Measurements from ENCODE around the gene OLA1.

OLA1 gene

GRCh38 chr2:174070281-174070680 lies 178.1 kb downstream of the OLA1 start:
- no peak overlapping the region for H3K27ac Mint-ChIP-seq
- ATAC-seq (ENCODE audit: low read depth) = no peak
- H3K36me3 Mint-ChIP-seq = peaks cover 6% of the 10 kb centered on the region
- peaks cover 4% of the 10 kb centered on the region for H3K27me3 Mint-ChIP-seq
- H3K4me1 Mint-ChIP-seq = no peaks in the 10 kb centered on the region
- no peaks in the 10 kb centered on the region for H3K9me3 Mint-ChIP-seq
- DNase-seq (ENCODE audit: low spot score in 2 of 2) = no peak
- no peak overlapping the region for H3K4me3 Mint-ChIP-seq

GRCh38 chr2:174067815-174068214 lies 180.5 kb downstream of the OLA1 start:
- H3K4me3 Mint-ChIP-seq = no peak overlapping the region
- peaks cover 9% of the 10 kb centered on the region for H3K27me3 Mint-ChIP-seq
- DNase-seq (ENCODE audit: low spot score in 2 of 2) (no peak), ATAC-seq (ENCODE audit: low read depth) (no peak)
- H3K4me1 Mint-ChIP-seq = no peaks in the 10 kb centered on the region
- no peaks in the 10 kb centered on the region for H3K9me3 Mint-ChIP-seq
- no peaks in the 10 kb centered on the region for H3K36me3 Mint-ChIP-seq
- no peak overlapping the region for H3K27ac Mint-ChIP-seq

DNA sequence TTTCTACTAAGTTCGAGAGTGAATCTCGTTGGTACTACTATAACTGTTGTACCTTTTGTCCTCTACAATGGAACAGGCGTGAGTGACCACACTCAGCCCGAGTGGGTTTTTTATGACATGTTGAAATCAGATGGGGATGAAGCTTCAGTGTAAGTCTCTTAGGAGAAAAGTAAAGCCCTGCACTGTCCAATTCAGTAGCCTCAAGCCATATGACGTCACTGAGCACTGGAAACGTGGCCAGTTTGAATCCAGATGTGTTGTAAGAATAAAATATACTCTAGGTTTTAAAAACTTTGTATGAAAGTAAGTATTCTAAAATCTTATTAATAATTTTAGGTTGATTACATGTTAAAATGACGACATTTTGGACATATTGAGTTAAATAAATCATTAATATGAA lies 181.5 kb downstream of the OLA1 start:
- no peak overlapping the region for H3K27ac Mint-ChIP-seq
- no peaks in the 10 kb centered on the region for H3K36me3 Mint-ChIP-seq
- ATAC-seq (ENCODE audit: low read depth) (no peak), DNase-seq (ENCODE audit: low spot score in 2 of 2) (no peak)
- H3K4me1 Mint-ChIP-seq = no peaks in the 10 kb centered on the region
- H3K27me3 Mint-ChIP-seq = peaks cover 10% of the 10 kb centered on the region
- no peak overlapping the region for H3K4me3 Mint-ChIP-seq
- H3K9me3 Mint-ChIP-seq = no peaks in the 10 kb centered on the region

DNA sequence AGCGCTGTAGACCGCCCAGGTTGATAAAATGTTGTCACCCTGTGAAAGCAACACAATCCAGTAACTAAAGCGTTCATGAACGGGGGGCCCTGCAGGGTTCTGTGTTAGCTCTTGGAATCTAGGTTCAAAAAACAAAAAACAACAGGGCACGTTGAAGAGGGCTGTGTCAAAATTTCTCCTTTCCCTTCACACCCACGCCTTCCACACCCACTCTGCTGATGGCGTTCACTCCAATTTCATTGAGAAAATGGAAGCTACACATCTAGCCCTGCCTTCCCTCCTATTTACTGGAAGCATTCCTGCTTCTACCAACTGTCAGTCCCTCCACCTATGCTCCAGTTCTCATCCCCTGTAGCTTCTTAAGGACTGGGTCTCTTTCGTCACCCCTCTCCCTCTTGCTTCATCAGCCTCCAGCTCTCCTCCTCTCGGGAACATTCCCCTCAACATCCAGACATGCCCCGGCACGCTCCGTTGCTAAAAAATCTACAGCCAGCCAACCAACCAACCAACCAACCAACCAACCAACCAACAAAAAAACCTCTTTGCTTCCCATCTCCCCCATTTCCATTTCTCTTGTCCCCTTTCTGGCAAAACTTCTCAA lies 184.7 kb downstream of the OLA1 start:
- DNase-seq (ENCODE audit: low spot score in 2 of 2) (no peak), ATAC-seq (ENCODE audit: low read depth) (no peak)
- peaks cover 5% of the 10 kb centered on the region for H3K36me3 Mint-ChIP-seq
- peaks cover 9% of the 10 kb centered on the region for H3K4me1 Mint-ChIP-seq
- no peak overlapping the region for H3K27ac Mint-ChIP-seq
- H3K4me3 Mint-ChIP-seq = no peak overlapping the region
- peaks cover 12% of the 10 kb centered on the region for H3K27me3 Mint-ChIP-seq
- H3K9me3 Mint-ChIP-seq = peaks cover 4% of the 10 kb centered on the region

GRCh38 chr2:174062934-174063333 lies 185.4 kb downstream of the OLA1 start:
- no peak overlapping the region for H3K4me3 Mint-ChIP-seq
- peaks cover 6% of the 10 kb centered on the region for H3K9me3 Mint-ChIP-seq
- H3K36me3 Mint-ChIP-seq = peaks cover 5% of the 10 kb centered on the region
- no peak for DNase-seq (ENCODE audit: low spot score in 2 of 2)
- H3K4me1 Mint-ChIP-seq = peaks cover 9% of the 10 kb centered on the region
- H3K27me3 Mint-ChIP-seq = peaks cover 12% of the 10 kb centered on the region
- no peak overlapping the region for H3K27ac Mint-ChIP-seq
- ATAC-seq (ENCODE audit: low read depth) = no peak

- Mint-ChIP-seq H3K4me1 (peaks cover 9% of the 10 kb centered on the region), H3K9me3 (peaks cover 9% of the 10 kb centered on the region), H3K4me3 (no peak overlapping the region), H3K27me3 (peaks cover 10% of the 10 kb centered on the region), H3K27ac (no peak overlapping the region), H3K36me3 (peaks cover 7% of the 10 kb centered on the region)
- ATAC-seq (ENCODE audit: low read depth) (no peak), DNase-seq (ENCODE audit: low spot score in 2 of 2) (no peak)
These were observed 188.5 kb downstream of the OLA1 start for GRCh38 chr2:174059884-174060244.

- Mint-ChIP-seq H3K4me3 (no peak overlapping the region), H3K36me3 (peaks cover 7% of the 10 kb centered on the region)
- peak; percentile 21 for ATAC-seq (ENCODE audit: low read depth)
These were observed 189.0 kb downstream of the OLA1 start for GRCh38 chr2:174059178-174059883.

GRCh38 chr2:174058456-174058855 lies 189.9 kb downstream of the OLA1 start:
- DNase-seq (ENCODE audit: low spot score in 2 of 2) (no peak), ATAC-seq (ENCODE audit: low read depth) (no peak)
- Mint-ChIP-seq H3K4me1 (peaks cover 9% of the 10 kb centered on the region), H3K9me3 (peaks cover 9% of the 10 kb centered on the region), H3K4me3 (no peak overlapping the region), H3K27ac (no peak overlapping the region), H3K27me3 (peaks cover 7% of the 10 kb centered on the region), H3K36me3 (peaks cover 9% of the 10 kb centered on the region)

More at GRCh38 chr2:174059178-174059883, 189.0 kb downstream of the OLA1 start:
- H3K9me3 Mint-ChIP-seq = peaks cover 9% of the 10 kb centered on the region
- H3K27ac Mint-ChIP-seq = no peak overlapping the region
- no peak for DNase-seq (ENCODE audit: low spot score in 2 of 2)
- H3K4me1 Mint-ChIP-seq = peaks cover 9% of the 10 kb centered on the region
- H3K27me3 Mint-ChIP-seq = peaks cover 10% of the 10 kb centered on the region

GRCh38 chr2:174058026-174058425 lies 190.3 kb downstream of the OLA1 start:
- peaks cover 9% of the 10 kb centered on the region for H3K36me3 Mint-ChIP-seq
- H3K4me3 Mint-ChIP-seq = no peak overlapping the region
- H3K9me3 Mint-ChIP-seq = peaks cover 9% of the 10 kb centered on the region
- H3K27me3 Mint-ChIP-seq = peaks cover 7% of the 10 kb centered on the region
- no peak overlapping the region for H3K27ac Mint-ChIP-seq
- DNase-seq (ENCODE audit: low spot score in 2 of 2) = no peak
- no peak for ATAC-seq (ENCODE audit: low read depth)
- peaks cover 9% of the 10 kb centered on the region for H3K4me1 Mint-ChIP-seq

- no peak for DNase-seq (ENCODE audit: low spot score in 2 of 2)
- Mint-ChIP-seq H3K4me1 (peaks cover 7% of the 10 kb centered on the region), H3K36me3 (peaks cover 9% of the 10 kb centered on the region), H3K9me3 (peaks cover 9% of the 10 kb centered on the region), H3K4me3 (no peak overlapping the region), H3K27ac (no peak overlapping the region), H3K27me3 (peaks cover 6% of the 10 kb centered on the region)
- ATAC-seq (ENCODE audit: low read depth) = no peak
These were observed 193.4 kb downstream of the OLA1 start for GRCh38 chr2:174054926-174055325.

DNA sequence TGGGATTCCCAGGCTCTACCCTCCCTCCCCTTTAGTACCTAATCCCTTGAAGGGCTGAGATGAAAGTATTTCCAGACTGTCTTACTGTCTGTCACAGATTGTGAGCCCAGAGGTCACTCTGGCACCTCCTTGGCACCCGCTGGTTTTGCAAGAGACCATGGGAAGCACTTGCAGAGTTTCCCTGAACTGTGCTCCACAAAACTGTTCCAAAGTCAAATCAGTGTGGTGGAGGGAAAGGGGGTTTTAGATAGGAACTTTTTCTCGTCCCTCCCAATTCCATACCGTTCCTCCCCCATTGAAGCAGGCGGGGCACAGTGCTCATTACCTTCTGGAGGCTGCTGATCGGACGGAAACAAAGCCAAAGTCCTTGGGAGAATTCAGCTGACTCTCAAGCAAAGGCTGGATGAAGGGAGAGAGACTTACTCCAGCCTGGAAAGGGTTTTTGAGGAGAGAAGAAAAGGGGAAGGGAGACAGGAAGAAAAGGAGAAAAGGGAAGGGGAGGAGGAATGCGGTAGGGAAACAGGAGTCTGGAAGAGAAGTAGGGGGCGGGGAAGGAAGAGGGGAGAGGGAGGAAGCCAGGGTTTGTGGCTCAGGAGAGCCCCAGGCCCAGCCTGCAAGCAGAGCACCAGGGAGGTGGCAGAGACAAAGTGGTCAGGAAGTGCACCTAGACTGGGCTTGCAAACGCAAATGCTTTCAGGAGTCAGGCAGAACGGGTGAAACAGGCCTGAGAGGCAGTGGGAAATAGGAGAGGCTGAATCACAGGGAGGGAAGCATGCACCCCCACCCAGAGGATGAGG lies 194.8 kb downstream of the OLA1 start:
- Mint-ChIP-seq H3K36me3 (peaks cover 6% of the 10 kb centered on the region), H3K27me3 (peaks cover 6% of the 10 kb centered on the region), H3K4me3 (no peak overlapping the region), H3K9me3 (peaks cover 6% of the 10 kb centered on the region), H3K27ac (no peak overlapping the region), H3K4me1 (no peaks in the 10 kb centered on the region)
- ATAC-seq (ENCODE audit: low read depth) = no peak
- no peak for DNase-seq (ENCODE audit: low spot score in 2 of 2)

- H3K27ac Mint-ChIP-seq = no peak overlapping the region
- no peaks in the 10 kb centered on the region for H3K4me1 Mint-ChIP-seq
- peaks cover 6% of the 10 kb centered on the region for H3K36me3 Mint-ChIP-seq
- ATAC-seq (ENCODE audit: low read depth) (no peak), DNase-seq (ENCODE audit: low spot score in 2 of 2) (no peak)
- peaks cover 6% of the 10 kb centered on the region for H3K27me3 Mint-ChIP-seq
- H3K9me3 Mint-ChIP-seq = peaks cover 4% of the 10 kb centered on the region
- H3K4me3 Mint-ChIP-seq = no peak overlapping the region
These were observed 195.8 kb downstream of the OLA1 start for GRCh38 chr2:174052584-174052976.

- Mint-ChIP-seq H3K27me3 (peaks cover 6% of the 10 kb centered on the region), H3K9me3 (peaks cover 4% of the 10 kb centered on the region), H3K27ac (no peak overlapping the region), H3K4me1 (no peaks in the 10 kb centered on the region), H3K4me3 (no peak overlapping the region), H3K36me3 (peaks cover 6% of the 10 kb centered on the region)
- no peak for ATAC-seq (ENCODE audit: low read depth)
- DNase-seq (ENCODE audit: low spot score in 2 of 2) = no peak
These were observed 196.4 kb downstream of the OLA1 start for GRCh38 chr2:174051741-174052583.

DNA sequence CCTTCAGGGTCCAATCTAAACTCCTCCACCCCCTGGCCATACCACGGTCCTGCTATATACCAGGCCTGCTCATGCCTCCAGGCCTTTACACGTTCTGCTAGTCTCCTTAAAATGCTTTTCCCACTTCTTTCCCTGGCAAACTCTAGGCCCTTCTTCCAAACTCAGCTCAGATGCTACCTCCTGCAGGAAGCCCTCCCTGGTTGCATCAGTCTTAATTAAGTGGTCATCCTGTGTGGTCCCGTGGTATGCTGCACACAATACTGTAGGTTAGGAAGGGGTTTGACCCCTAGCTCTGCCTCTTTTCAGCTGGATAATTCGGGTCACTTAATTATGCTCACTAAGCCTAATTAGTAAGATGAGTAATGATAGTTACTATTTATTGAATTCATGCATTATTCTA lies 197.3 kb downstream of the OLA1 start:
- Mint-ChIP-seq H3K36me3 (peaks cover 6% of the 10 kb centered on the region), H3K27ac (no peak overlapping the region), H3K9me3 (peaks cover 4% of the 10 kb centered on the region), H3K4me3 (no peak overlapping the region), H3K4me1 (no peaks in the 10 kb centered on the region), H3K27me3 (peaks cover 8% of the 10 kb centered on the region)
- ATAC-seq (ENCODE audit: low read depth) (no peak), DNase-seq (ENCODE audit: low spot score in 2 of 2) (no peak)
